HepG2 (cell line): ENCODE measurements around the gene LAMB4. TPM values are rescaled to one million over a fixed set of nuclear protein-coding genes. Genes with fewer than 3 reads are reported as not detected.

ENCODE experiments used
- ATAC-seq: fragments of 200-7000 bp; cut with Tn5 transposase; 3 replicates; pipeline ENCODE4 v1.9.1; 2020; ENCODE audit warnings: mild to moderate bottlenecking, moderate library complexity
- BruUV-seq: library from RNA; stranded (reverse); fragments of 400-500 nt; replicated peaks from 2 replicates; lab custom pipeline; 2021; lab: Mats Ljungman, UMichigan
- CTCF ChIA-PET: fragments of 300-600 bp; formaldehyde crosslinking; extraction: SDS; loops from one replicate; lab custom pipeline; 2021; ENCODE audit warnings: low total read pairs, inconsistent platforms, low intra/inter-chr PET ratio; lab: Yijun Ruan, JAX
- POLR2A ChIA-PET: fragments of 350-600 bp; sonication (Branson Sonifier 250); formaldehyde crosslinking; loops from one replicate; lab custom pipeline; 2020; ENCODE audit warnings: antibody characterized with exemption, inconsistent platforms; lab: Yijun Ruan, JAX
- DNase-seq: peaks from one replicate; pipeline ENCODE4 v3.0.0-alpha.2; 2015; ENCODE audit warnings: low spot score
- FAIRE-seq: peaks from 3 replicates; lab custom pipeline; 2011; peaks lifted over from hg19 to GRCh38; lab: Jason Lieb, UNC
- H2AFZ ChIP-seq: one replicate; pipeline ENCODE4 v1.6.1; 2011; ENCODE audit warnings: low read length, inconsistent platforms
- H3K27ac ChIP-seq: fragments of 300-600 bp; 3 replicates; pipeline ENCODE4 v1.8.0; 2011; ENCODE audit warnings: mixed run types, mild to moderate bottlenecking, mixed read lengths, low read length, inconsistent platforms; ENCODE audit not compliant: insufficient read depth; ENCODE audit errors: extremely low read length
- H3K27me3 ChIP-seq, 2 experiments: fragments of 200-600 bp in 1 of 2; 2 replicates in 1 of 2; 3 replicates in 1 of 2; pipeline versions ENCODE4 v1.6.0 to v1.8.0; 2011; ENCODE audit warnings: low read length in 2 of 2, mild to moderate bottlenecking in 2 of 2, moderate library complexity in 2 of 2, inconsistent platforms in 1 of 2; ENCODE audit not compliant: insufficient read depth in 2 of 2, control insufficient read depth in 1 of 2
- H3K36me3 ChIP-seq, 2 experiments: fragments of 200-600 bp in 1 of 2; replicated peaks in 1 of 2; 2 replicates in 1 of 2; 3 replicates in 1 of 2; pipeline versions ENCODE4 v1.5.1 to v1.8.0; 2011; ENCODE audit warnings: low read length in 2 of 2, inconsistent platforms in 1 of 2; ENCODE audit not compliant: insufficient read depth in 2 of 2, control insufficient read depth in 1 of 2
- H3K4me1 ChIP-seq: 2 replicates; pipeline ENCODE4 v1.5.1; 2012; ENCODE audit warnings: low read length, inconsistent platforms; ENCODE audit not compliant: insufficient read depth
- H3K4me2 ChIP-seq: 2 replicates; pipeline ENCODE4 v1.6.0; 2011; ENCODE audit warnings: low read depth, low read length, inconsistent platforms
- H3K4me3 ChIP-seq, 3 experiments: fragments of 200-600 bp in 1 of 3; sonication (generic), shearing (Covaris generic) in 1 of 3; replicated peaks in 1 of 3; 2 replicates each; pipeline ENCODE4 v1.5.1; 2011 to 2016; ENCODE audit warnings: low read length in 3 of 3, inconsistent platforms in 2 of 3, low read depth in 2 of 3, mild to moderate bottlenecking in 2 of 3, control low read depth in 1 of 3, mixed read lengths in 1 of 3; ENCODE audit not compliant: insufficient read depth in 1 of 3
- H3K79me2 ChIP-seq: one replicate; pipeline ENCODE4 v1.6.1; 2011; ENCODE audit warnings: low read length, inconsistent platforms; ENCODE audit not compliant: insufficient read depth
- H3K9ac ChIP-seq: 2 replicates; pipeline ENCODE4 v1.6.0; 2011; ENCODE audit warnings: mild to moderate bottlenecking, low read depth, low read length, inconsistent platforms; ENCODE audit not compliant: insufficient read depth
- H3K9me3 ChIP-seq: 2 replicates; pipeline ENCODE4 v1.5.1; 2012; ENCODE audit warnings: mild to moderate bottlenecking, low read length
- H4K20me1 ChIP-seq: 2 replicates; pipeline ENCODE4 v1.6.0; 2011; ENCODE audit warnings: inconsistent platforms, mild to moderate bottlenecking, low read length, moderate library complexity; ENCODE audit not compliant: insufficient read depth
- FOSL2 ChIP-seq: sonication (generic); formaldehyde crosslinking; IDR thresholded peaks from 2 replicates; pipeline ENCODE4 v1.4.0; 2020; ENCODE audit warnings: missing genetic modification reagents
- FOXA3 ChIP-seq: IDR thresholded peaks from 2 replicates; pipeline ENCODE4 v1.6.1; 2016; ENCODE audit warnings: missing genetic modification reagents, missing compliant biosample characterization
- FOXP1 ChIP-seq, 2 experiments: fragments of 450-650 bp in 1 of 2; IDR thresholded peaks; 2 replicates each; pipeline ENCODE4 v1.6.1; 2017 to 2018; ENCODE audit warnings: antibody characterized with exemption in 1 of 2
- GLI4 ChIP-seq: sonication (generic); formaldehyde crosslinking; IDR thresholded peaks from 2 replicates; pipeline ENCODE4 v1.5.1; 2020; ENCODE audit warnings: missing genetic modification reagents, mild to moderate bottlenecking, moderate library complexity, borderline replicate concordance
- HDAC2 ChIP-seq: sonication (generic); formaldehyde crosslinking; IDR thresholded peaks from 2 replicates; pipeline ENCODE4 v1.4.0; 2020; ENCODE audit warnings: missing genetic modification reagents
- IRF2 ChIP-seq: IDR thresholded peaks from 2 replicates; pipeline ENCODE4 v1.6.1; 2018; ENCODE audit warnings: missing genetic modification reagents, missing compliant biosample characterization
- NR2F2 ChIP-seq: IDR thresholded peaks from 2 replicates; pipeline ENCODE4 v1.6.1; 2012; ENCODE audit warnings: low read depth, inconsistent platforms, borderline replicate concordance
- PHF5A ChIP-seq: IDR thresholded peaks from one replicate; pipeline ENCODE4 v1.6.1; 2018; ENCODE audit warnings: low read depth, missing genetic modification reagents; ENCODE audit not compliant: unreplicated experiment
- RFX5 ChIP-seq: IDR thresholded peaks from 2 replicates; pipeline ENCODE4 v1.6.1; 2011; ENCODE audit warnings: low read depth, low read length, improper control_type of control experiment
- SMAD3 ChIP-seq: sonication (generic); formaldehyde crosslinking; IDR thresholded peaks from 2 replicates; pipeline ENCODE4 v1.4.0; 2020; ENCODE audit warnings: missing genetic modification reagents
- SYNCRIP ChIP-seq: fragments of 200-400 bp; formaldehyde crosslinking; IDR thresholded peaks from 2 replicates; pipeline ENCODE4 v1.6.1; 2018; ENCODE audit warnings: mild to moderate bottlenecking, low read depth, low read length; ENCODE audit not compliant: insufficient read depth
- TCF7 ChIP-seq: sonication (generic); IDR thresholded peaks from 2 replicates; pipeline ENCODE4 v1.6.1; 2016; ENCODE audit warnings: antibody characterized with exemption, low read depth
- THAP11 ChIP-seq: IDR thresholded peaks from 2 replicates; pipeline ENCODE4 v1.6.1; 2016; ENCODE audit warnings: missing biosample characterization, missing genetic modification reagents
- TOPORS ChIP-seq: sonication (generic); formaldehyde crosslinking; IDR thresholded peaks from 2 replicates; pipeline ENCODE4 v1.8.0; 2023; ENCODE audit warnings: mild to moderate bottlenecking, missing genetic modification reagents
- ZNF143 ChIP-seq: sonication (generic); formaldehyde crosslinking; IDR thresholded peaks from 2 replicates; pipeline ENCODE4 v1.4.0; 2020; ENCODE audit warnings: missing genetic modification reagents
- WGBS: methylation state at CpG from one replicate; pipeline ENCODE4 v1.1.6; 2017; ENCODE audit warnings: low lambda C conversion rate; 5-methylcytosine and 5-hydroxymethylcytosine counted together
- in situ Hi-C: cut with HindIII; loops from 2 replicates; pipeline ENCODE4 v1.10.0; 2017; ENCODE audit warnings: low pct_unique_long_range_greater_than_20kb; ENCODE audit not compliant: extremely low pct_ligation_motif_present
- intact Hi-C: fragments of 100-400 bp; cut with micrococcal nuclease; formaldehyde crosslinking; loops from one replicate; pipeline ENCODE4 v1.10.0; 2022; ENCODE audit not compliant: unreplicated experiment
- polyA plus RNA-seq, 8 experiments: library from polyadenylated mRNA; depleted of rRNA in 3 of 8; stranded (reverse) in 7 of 8; unstranded in 1 of 8; fragments of >200 nt; fragmentation: Illumina TruSeq in 4 of 8; extraction: Trizol in 4 of 8; gene quantifications; 2 replicates each; pipeline versions ENCODE4 v1.2.1 to v1.2.3, GENCODE V29; 2011 to 2016; ENCODE audit warnings: low read depth in 4 of 8, missing spikeins in 1 of 8, mixed read lengths in 1 of 8; ENCODE audit not compliant: insufficient read depth in 1 of 8
- total RNA-seq, 5 experiments: library from RNA; depleted of rRNA; stranded (reverse); fragments of >200 nt; fragmentation: Illumina TruSeq; extraction: Trizol; gene quantifications; 2 replicates each; pipeline ENCODE4 v1.2.3, GENCODE V29; 2016; ENCODE audit warnings: low read depth in 1 of 5
- TF ChIP-seq, protein P1 (sequence below): sonication (generic); formaldehyde crosslinking; IDR thresholded peaks from 2 replicates; pipeline ENCODE4 v1.5.0; 2020; ENCODE audit warnings: mild to moderate bottlenecking, low read depth, missing genetic modification reagents, borderline replicate concordance
- TF ChIP-seq, protein P2 (sequence below): sonication (generic); formaldehyde crosslinking; IDR thresholded peaks from 2 replicates; pipeline ENCODE4 v1.8.0; 2022; ENCODE audit warnings: mild to moderate bottlenecking, missing genetic modification reagents, borderline replicate concordance
- TF ChIP-seq, protein P3 (sequence below): sonication (generic); formaldehyde crosslinking; IDR thresholded peaks from 2 replicates; pipeline ENCODE4 v1.9.0; 2021; ENCODE audit warnings: missing genetic modification reagents, borderline replicate concordance
- TF ChIP-seq, protein P4 (sequence below): IDR thresholded peaks from 2 replicates; pipeline ENCODE4 v1.6.1; 2016; ENCODE audit warnings: low read depth, borderline replicate concordance
- TF ChIP-seq, protein P5 (sequence below): sonication (generic); formaldehyde crosslinking; IDR thresholded peaks from 2 replicates; pipeline ENCODE4 v1.5.1; 2020; ENCODE audit warnings: missing genetic modification reagents, mild to moderate bottlenecking, borderline replicate concordance

Gene LAMB4
- total and polyA plus RNA-seq, 2 of the 13 experiments (the other 11 are each of a cell fraction or from before 2014, with no cell fraction given): 0.05 TPM; not detected in 1

DNA sequence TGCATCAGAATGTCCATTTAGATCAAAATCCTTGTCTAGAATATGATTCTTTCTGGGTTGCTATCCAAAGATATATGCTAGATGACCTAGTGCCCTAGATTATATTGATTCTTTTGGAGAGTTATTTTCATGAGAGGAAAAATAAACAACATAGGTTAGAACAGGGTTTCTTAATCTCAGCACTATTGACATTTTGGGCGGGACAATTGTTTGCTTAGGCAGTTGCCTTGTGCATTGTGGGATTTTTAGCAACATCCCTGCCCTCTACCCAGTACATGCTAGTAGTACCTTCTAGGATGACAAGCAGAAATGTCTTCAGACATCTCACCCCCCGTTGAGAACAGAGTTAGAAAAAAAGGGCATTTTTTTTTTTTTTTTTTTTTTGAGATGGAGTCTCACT lies 102.0 kb downstream of the LAMB4 start:
- H3K36me3 ChIP-seq: no peaks in the 10 kb centered on the region
- DNase-seq: peak; percentile 82
- intact Hi-C loops (no loop called here), in situ Hi-C loops (no loop called here)
- H2AFZ ChIP-seq: no peak overlapping the region
- peak; percentile 82 for ATAC-seq
- CTCF ChIA-PET: no interaction called here
- peaks cover 0 to 32% of the 10 kb centered on the region in 2 experiments; a peak in 3 of 5 replicates for H3K27me3 ChIP-seq
- no peaks in the 10 kb centered on the region for H3K9me3 ChIP-seq
- peaks cover 22% of the 10 kb centered on the region for H3K4me1 ChIP-seq
- WGBS: 5% methylated on average over 2 of the region's 2 CpGs
- POLR2A ChIA-PET: no interaction called here
- H3K9ac ChIP-seq: no peak overlapping the region
- BruUV-seq: no TSS peak
- no peak overlapping the region for H3K4me3 ChIP-seq
- H3K79me2 ChIP-seq: no peaks in the 10 kb centered on the region
- no peaks in the 10 kb centered on the region for H4K20me1 ChIP-seq
- FAIRE-seq: no peak
- H3K27ac ChIP-seq: no peak overlapping the region
- H3K4me2 ChIP-seq: no peak overlapping the region
- TF ChIP-seq THAP11 (CRISPR knock-in tag) (peak; percentile 47; the same call in 1 of the 2 replicates), FOXA3 (CRISPR knock-in tag) (peak; percentile 98), ZNF143 (CRISPR knock-in tag) (peak; percentile 49), PHF5A (CRISPR knock-in tag) (no peak), SMAD3 (CRISPR knock-in tag) (peak; percentile 69; the same call in 1 of the 2 replicates), HDAC2 (CRISPR knock-in tag) (peak; percentile 82), GLI4 (CRISPR knock-in tag) (no peak), IRF2 (CRISPR knock-in tag) (no peak), SYNCRIP (no peak), FOSL2 (CRISPR knock-in tag) (peak; percentile 41; the same call in 1 of the 2 replicates), TCF7 (peak; percentile 68), NR2F2 (peak; percentile 93), TOPORS (CRISPR knock-in tag) (no peak), FOXP1 (IDR thresholded peaks at IDR 0.05) (peak; percentile 29; the same call in 1 of the 2 replicates), FOXP1 (CRISPR knock-in tag; IDR thresholded peaks at IDR 0.05) (peak; percentile 80), RFX5 (no peak)
- TF ChIP-seq, protein P1, sequence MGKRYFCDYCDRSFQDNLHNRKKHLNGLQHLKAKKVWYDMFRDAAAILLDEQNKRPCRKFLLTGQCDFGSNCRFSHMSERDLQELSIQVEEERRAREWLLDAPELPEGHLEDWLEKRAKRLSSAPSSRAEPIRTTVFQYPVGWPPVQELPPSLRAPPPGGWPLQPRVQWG: no peak
- TF ChIP-seq, protein P2, sequence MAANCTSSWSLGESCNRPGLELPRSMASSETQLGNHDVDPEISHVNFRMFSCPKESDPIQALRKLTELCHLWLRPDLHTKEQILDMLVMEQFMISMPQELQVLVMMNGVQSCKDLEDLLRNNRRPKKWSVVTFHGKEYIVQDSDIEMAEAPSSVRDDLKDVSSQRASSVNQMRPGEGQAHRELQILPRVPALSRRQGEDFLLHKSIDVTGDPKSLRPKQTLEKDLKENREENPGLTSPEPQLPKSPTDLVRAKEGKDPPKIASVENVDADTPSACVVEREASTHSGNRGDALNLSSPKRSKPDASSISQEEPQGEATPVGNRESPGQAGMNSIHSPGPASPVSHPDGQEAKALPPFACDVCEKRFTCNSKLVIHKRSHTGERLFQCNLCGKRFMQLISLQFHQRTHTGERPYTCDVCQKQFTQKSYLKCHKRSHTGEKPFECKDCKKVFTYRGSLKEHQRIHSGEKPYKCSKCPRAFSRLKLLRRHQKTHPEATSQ (CRISPR knock-in tag): no peak
- TF ChIP-seq, protein P3, sequence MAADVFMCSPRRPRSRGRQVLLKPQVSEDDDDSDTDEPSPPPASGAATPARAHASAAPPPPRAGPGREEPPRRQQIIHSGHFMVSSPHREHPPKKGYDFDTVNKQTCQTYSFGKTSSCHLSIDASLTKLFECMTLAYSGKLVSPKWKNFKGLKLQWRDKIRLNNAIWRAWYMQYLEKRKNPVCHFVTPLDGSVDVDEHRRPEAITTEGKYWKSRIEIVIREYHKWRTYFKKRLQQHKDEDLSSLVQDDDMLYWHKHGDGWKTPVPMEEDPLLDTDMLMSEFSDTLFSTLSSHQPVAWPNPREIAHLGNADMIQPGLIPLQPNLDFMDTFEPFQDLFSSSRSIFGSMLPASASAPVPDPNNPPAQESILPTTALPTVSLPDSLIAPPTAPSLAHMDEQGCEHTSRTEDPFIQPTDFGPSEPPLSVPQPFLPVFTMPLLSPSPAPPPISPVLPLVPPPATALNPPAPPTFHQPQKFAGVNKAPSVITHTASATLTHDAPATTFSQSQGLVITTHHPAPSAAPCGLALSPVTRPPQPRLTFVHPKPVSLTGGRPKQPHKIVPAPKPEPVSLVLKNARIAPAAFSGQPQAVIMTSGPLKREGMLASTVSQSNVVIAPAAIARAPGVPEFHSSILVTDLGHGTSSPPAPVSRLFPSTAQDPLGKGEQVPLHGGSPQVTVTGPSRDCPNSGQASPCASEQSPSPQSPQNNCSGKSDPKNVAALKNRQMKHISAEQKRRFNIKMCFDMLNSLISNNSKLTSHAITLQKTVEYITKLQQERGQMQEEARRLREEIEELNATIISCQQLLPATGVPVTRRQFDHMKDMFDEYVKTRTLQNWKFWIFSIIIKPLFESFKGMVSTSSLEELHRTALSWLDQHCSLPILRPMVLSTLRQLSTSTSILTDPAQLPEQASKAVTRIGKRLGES (CRISPR knock-in tag): no peak
- TF ChIP-seq, protein P4, sequence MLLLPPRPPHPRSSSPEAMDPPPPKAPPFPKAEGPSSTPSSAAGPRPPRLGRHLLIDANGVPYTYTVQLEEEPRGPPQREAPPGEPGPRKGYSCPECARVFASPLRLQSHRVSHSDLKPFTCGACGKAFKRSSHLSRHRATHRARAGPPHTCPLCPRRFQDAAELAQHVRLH (CRISPR knock-in tag): no peak
- TF ChIP-seq, protein P5, sequence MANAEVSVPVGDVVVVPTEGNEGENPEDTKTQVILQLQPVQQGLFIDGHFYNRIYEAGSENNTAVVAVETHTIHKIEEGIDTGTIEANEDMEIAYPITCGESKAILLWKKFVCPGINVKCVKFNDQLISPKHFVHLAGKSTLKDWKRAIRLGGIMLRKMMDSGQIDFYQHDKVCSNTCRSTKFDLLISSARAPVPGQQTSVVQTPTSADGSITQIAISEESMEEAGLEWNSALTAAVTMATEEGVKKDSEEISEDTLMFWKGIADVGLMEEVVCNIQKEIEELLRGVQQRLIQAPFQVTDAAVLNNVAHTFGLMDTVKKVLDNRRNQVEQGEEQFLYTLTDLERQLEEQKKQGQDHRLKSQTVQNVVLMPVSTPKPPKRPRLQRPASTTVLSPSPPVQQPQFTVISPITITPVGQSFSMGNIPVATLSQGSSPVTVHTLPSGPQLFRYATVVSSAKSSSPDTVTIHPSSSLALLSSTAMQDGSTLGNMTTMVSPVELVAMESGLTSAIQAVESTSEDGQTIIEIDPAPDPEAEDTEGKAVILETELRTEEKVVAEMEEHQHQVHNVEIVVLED (CRISPR knock-in tag): no peak
